GM12878 (cell line): ENCODE measurements around the gene HHIP. TPM values are rescaled to one million over a fixed set of nuclear protein-coding genes. Genes with fewer than 3 reads are reported as not detected.

Source experiments
- ATAC-seq: fragments of 200-7000 bp; cut with Tn5 transposase; 3 replicates; pipeline ENCODE4 v1.9.1; 2020; ENCODE audit warnings: mild to moderate bottlenecking, moderate library complexity
- BruUV-seq: library from RNA; stranded (reverse); fragments of 400-500 nt; replicated peaks from 2 replicates; lab custom pipeline; 2021; lab: Mats Ljungman, UMichigan
- CTCF ChIA-PET: fragments of 300-600 bp; sonication (Branson Sonifier 250); formaldehyde crosslinking; extraction: SDS; loops from one replicate; lab custom pipeline; 2021; ENCODE audit warnings: inconsistent platforms; lab: Yijun Ruan, JAX
- POLR2A ChIA-PET: fragments of 350-600 bp; formaldehyde crosslinking; extraction: SDS; loops from one replicate; lab custom pipeline; 2021; ENCODE audit warnings: inconsistent platforms; lab: Charles Lee
- RAD21 ChIA-PET: fragments of 300-600 bp; sonication (Branson Sonifier 250); formaldehyde crosslinking; loops from one replicate; lab custom pipeline; 2023; ENCODE audit warnings: antibody characterized with exemption; ENCODE audit not compliant: unreplicated experiment; lab: Charles Lee
- SMC1A ChIA-PET: fragments of 300-600 bp; sonication (Branson Sonifier 250); formaldehyde crosslinking; loops from one replicate; lab custom pipeline; 2023; ENCODE audit not compliant: unreplicated experiment, uncharacterized antibody; lab: Charles Lee
- DNase-seq: peaks from one replicate; pipeline ENCODE4 v3.0.0-alpha.2; 2011; ENCODE audit warnings: low read depth, low spot score
- FAIRE-seq: peaks from 3 replicates; lab custom pipeline; 2011; peaks lifted over from hg19 to GRCh38; lab: Jason Lieb, UNC
- H2AFZ ChIP-seq: 2 replicates; pipeline ENCODE4 v1.6.0; 2011; ENCODE audit warnings: low read depth, low read length, control low read depth; ENCODE audit not compliant: control insufficient read depth
- H3K27ac ChIP-seq: 2 replicates; pipeline ENCODE4 v1.5.1; 2011; ENCODE audit warnings: control low read depth; ENCODE audit not compliant: control insufficient read depth, insufficient read depth
- H3K27me3 ChIP-seq, 2 experiments: replicated peaks in 1 of 2; 2 replicates each; pipeline versions ENCODE4 v1.6.0 to v1.6.1; 2011; ENCODE audit warnings: low read length in 1 of 2; ENCODE audit not compliant: control insufficient read depth in 2 of 2, insufficient read depth in 2 of 2
- H3K36me3 ChIP-seq, 2 experiments: 2 replicates each; pipeline ENCODE4 v1.5.1; 2011; ENCODE audit warnings: low read length in 1 of 2; ENCODE audit not compliant: control insufficient read depth in 2 of 2, insufficient read depth in 2 of 2
- H3K4me1 ChIP-seq: 2 replicates; pipeline ENCODE4 v1.6.1; 2011; ENCODE audit warnings: mild to moderate bottlenecking, low read length, moderate library complexity, mixed read lengths; ENCODE audit not compliant: control insufficient read depth, insufficient read depth
- H3K4me2 ChIP-seq: 2 replicates; pipeline ENCODE4 v1.6.0; 2011; ENCODE audit warnings: control low read depth; ENCODE audit not compliant: control insufficient read depth, insufficient read depth
- H3K4me3 ChIP-seq: fragments of 200-600 bp; sonication (generic); 2 replicates; pipeline ENCODE4 v1.5.1; 2016
- H3K79me2 ChIP-seq: 2 replicates; pipeline ENCODE4 v1.6.0; 2011; ENCODE audit warnings: low read length; ENCODE audit not compliant: control insufficient read depth, insufficient read depth
- H3K9ac ChIP-seq: 2 replicates; pipeline ENCODE4 v1.8.0; 2011; ENCODE audit warnings: low read length, control low read depth, mixed read lengths; ENCODE audit not compliant: control insufficient read depth, insufficient read depth
- H3K9me3 ChIP-seq: replicated peaks from 3 replicates; pipeline ENCODE4 v1.5.1; 2011; ENCODE audit warnings: mild to moderate bottlenecking, low read length; ENCODE audit not compliant: control insufficient read depth, insufficient read depth
- H4K20me1 ChIP-seq: 2 replicates; pipeline ENCODE4 v1.6.0; 2011; ENCODE audit not compliant: control insufficient read depth, insufficient read depth
- BHLHE40 ChIP-seq, 2 experiments: fragments of 450-650 bp in 1 of 2; IDR thresholded peaks; 2 replicates each; pipeline ENCODE4 v1.6.1; 2011 to 2017; ENCODE audit warnings: low read depth in 2 of 2, borderline replicate concordance in 1 of 2, improper control_type of control experiment in 1 of 2, low read length in 1 of 2, mild to moderate bottlenecking in 1 of 2
- CBX3 ChIP-seq: fragments of 200-600 bp; sonication (generic); IDR thresholded peaks from 2 replicates; pipeline ENCODE4 v1.6.1; 2016; ENCODE audit warnings: low read depth, borderline replicate concordance
- FOXK2 ChIP-seq: fragments of 450-650 bp; IDR thresholded peaks from 2 replicates; pipeline ENCODE4 v1.6.1; 2017; ENCODE audit warnings: mild to moderate bottlenecking, moderate library complexity
- FOXM1 ChIP-seq: IDR thresholded peaks from 2 replicates; pipeline ENCODE4 v1.6.1; 2012; ENCODE audit warnings: low read depth, mild to moderate bottlenecking, inconsistent platforms, low read length, moderate library complexity
- MEF2B ChIP-seq: fragments of 450-650 bp; IDR thresholded peaks from 2 replicates; pipeline ENCODE4 v1.6.1; 2018; ENCODE audit warnings: mild to moderate bottlenecking, moderate library complexity; ENCODE audit not compliant: partially characterized antibody, poor library complexity, severe bottlenecking
- PAX5 ChIP-seq: IDR thresholded peaks from 2 replicates; pipeline ENCODE4 v1.6.1; 2011; ENCODE audit warnings: low read depth, low read length, borderline replicate concordance
- RBBP5 ChIP-seq: fragments of 200-600 bp; sonication (generic); conservative IDR thresholded peaks from 2 replicates; pipeline ENCODE4 v1.6.1; 2016
- USF1 ChIP-seq: IDR thresholded peaks from 2 replicates; pipeline ENCODE4 v1.6.1; 2011; ENCODE audit warnings: borderline replicate concordance, low read depth, mild to moderate bottlenecking, moderate library complexity, mixed read lengths, low read length; ENCODE audit not compliant: insufficient read depth; ENCODE audit errors: extremely low read length
- WGBS: methylation state at CpG from one replicate; pipeline ENCODE4 v1.1.6; 2016; ENCODE audit warnings: low lambda C conversion rate; ENCODE audit not compliant: insufficient replicate concordance, insufficient coverage; ENCODE audit errors: missing lambda C conversion rate; 5-methylcytosine and 5-hydroxymethylcytosine counted together
- in situ Hi-C: fragments of 300-500 bp; cut with MboI; formaldehyde crosslinking; loops from 9 replicates; pipeline ENCODE4 v1.14.3; 2018; ENCODE audit warnings: mixed read lengths
- intact Hi-C: fragments of 100-400 bp; cut with micrococcal nuclease; formaldehyde crosslinking; loops from one replicate; pipeline ENCODE4 v1.14.2; 2022; ENCODE audit not compliant: unreplicated experiment
- polyA plus RNA-seq, 11 experiments: library from polyadenylated mRNA; depleted of rRNA in 4 of 11; unstranded in 6 of 11; stranded (reverse) in 5 of 11; fragments of >200 nt; fragmentation: Nextera tagmentation in 4 of 11; fragmentation: Illumina TruSeq in 1 of 11; extraction: Ambion mirVana in 4 of 11; extraction: Trizol in 1 of 11; gene quantifications; 1 replicate in 1 of 11; 2 replicates in 10 of 11; pipeline versions ENCODE4 v1.2.1 to v1.2.3, GENCODE V29; 2011 to 2016; ENCODE audit warnings: inconsistent platforms in 2 of 11, missing spikeins in 2 of 11, low read depth in 1 of 11
- total RNA-seq, 4 experiments: library from RNA; depleted of rRNA in 3 of 4; stranded (reverse); fragments of >200 nt in 3 of 4; fragmentation: Illumina TruSeq in 1 of 4; extraction: Trizol in 1 of 4; gene quantifications; 2 replicates each; pipeline versions ENCODE4 v1.2.1 to v1.2.3, GENCODE V29; 2013 to 2021

HHIP gene
- total and polyA plus RNA-seq, 10 of the 15 experiments (the other 5 are each of a cell fraction or from before 2014, with no cell fraction given) = 0.06 to 0.56 (median 0.24) TPM; not detected in 1

GRCh38 chr4:144634978-144635747, 10.8 kb upstream of the HHIP start (continued):
- TF ChIP-seq FOXM1 (0 out of 2 replicates have a peak, but pooled peaks have one; percentile 31), CBX3 (no peak), RBBP5 (no peak), USF1 (no peak)
- TF ChIP-seq, all 136 proteins: peak for 13

GRCh38 chr4:144644368-144645101, 1.4 kb upstream of the HHIP start:
- ChIA-PET RAD21 (interaction anchor here (1.2 to 1.5 kb wide), 2 partner anchors 10 to 97 kb away, joined by 3 read pairs; no protein-coding TSS in a partner anchor), POLR2A (no interaction called here), SMC1A (interaction anchor here (0.8 to 1.6 kb wide), 2 partner anchors 10 to 97 kb away, joined by 3 read pairs; no protein-coding TSS in a partner anchor), CTCF (interaction anchor here (1.1 to 1.6 kb wide), 3 partner anchors 8 to 33 kb away, joined by 3 to 6 read pairs (median 5); no protein-coding TSS in a partner anchor)
- in situ Hi-C loops = no loop called here
- Histone ChIP-seq H3K9ac (no peak overlapping the region), H3K4me3 (no peak overlapping the region), H3K9me3 (no peaks in the 10 kb centered on the region), H2AFZ (no peak overlapping the region), H4K20me1 (no peaks in the 10 kb centered on the region), H3K79me2 (no peaks in the 10 kb centered on the region), H3K4me1 (no peaks in the 10 kb centered on the region), H3K27me3 (peaks cover 3 to 17% of the 10 kb centered on the region in 2 experiments; a peak in 3 of 4 replicates), H3K4me2 (no peak overlapping the region), H3K36me3 (no peaks in the 10 kb centered on the region), H3K27ac (no peak overlapping the region)
- no peak for DNase-seq
- WGBS = 39% methylated on average over 9 of the region's 12 CpGs
- BruUV-seq = TSS peak; percentile 77
- ATAC-seq = peak; percentile 45
- FAIRE-seq = no peak
- intact Hi-C loops = loop anchor here (5.0 kb wide), 2 partner anchors 143 to 418 kb away; no protein-coding TSS in a partner anchor
- 0 out of 2 replicates have a peak, but pooled peaks have one; percentile 38 for TF ChIP-seq PAX5
- TF ChIP-seq MEF2B = peak; percentile 91
- 0 out of 4 replicates have a peak, but pooled peaks of 1 of the 2 experiments have one; percentile 25 for TF ChIP-seq BHLHE40 (IDR thresholded peaks at IDR 0.05; ENCODE audit: borderline replicate concordance in 1 of 2, low read depth in 2 of 2, low read length in 1 of 2)
- TF ChIP-seq FOXK2 = no peak
- TF ChIP-seq, all 136 proteins: peak for 3
